Muscle of arm (tissue), 14 donors: Measurements from ENCODE around the gene ZNF268. TPM values are rescaled to one million over a fixed set of nuclear protein-coding genes. Genes with fewer than 3 reads are reported as not detected.

Experiments
- DNase-seq: peaks from one replicate; pipeline ENCODE4 v3.0.0-alpha.2; 2013
- long read RNA-seq, 11 donors: transcript quantifications; one replicate each; lab custom pipeline, GENCODE V29; 2026
- polyA plus RNA-seq, 12 donors: library from polyadenylated mRNA; unstranded; fragments of 120-200 nt; gene quantifications; one replicate each; pipeline ENCODE4 v1.2.1, GENCODE V29; 2013; ENCODE audit not compliant: insufficient read length in 12 of 12

The ZNF268 gene
- polyA plus RNA-seq: 10 to 100 TPM in 8 of 12 donors, 1 to 10 TPM in 3, not detected in 1; 8.2 to 23.8 (median 11.1) TPM
- long read RNA-seq, donor 1, full-length matches to known transcripts: 5 of 10 reads
- long read RNA-seq, donor 1, partial matches to known transcripts: 5 of 10 reads
- long read RNA-seq, donor 1, other reads (novel, unspliced or antisense): 0 of 10 reads
- long read RNA-seq, donor 2, full-length matches to known transcripts: 4 of 4 reads
- long read RNA-seq, donor 2, partial matches to known transcripts: 0 of 4 reads
- long read RNA-seq, donor 2, other reads (novel, unspliced or antisense): 0 of 4 reads
- long read RNA-seq, donor 3: 0 reads
- long read RNA-seq, donor 4: 0 reads
- long read RNA-seq, donor 5, full-length matches to known transcripts: 8 of 8 reads
- long read RNA-seq, donor 5, partial matches to known transcripts: 0 of 8 reads
- long read RNA-seq, donor 5, other reads (novel, unspliced or antisense): 0 of 8 reads
- long read RNA-seq, donor 6, partial matches to known transcripts: 0 of 2 reads
- long read RNA-seq, donor 6, other reads (novel, unspliced or antisense): 0 of 2 reads
- long read RNA-seq, donor 7: 0 reads
- long read RNA-seq, donor 8, full-length matches to known transcripts: 1 of 1 reads
- long read RNA-seq, donor 8, partial matches to known transcripts: 0 of 1 reads
- long read RNA-seq, donor 8, other reads (novel, unspliced or antisense): 0 of 1 reads
- long read RNA-seq, donor 9, full-length matches to known transcripts: 2 of 2 reads
- long read RNA-seq, donor 9, partial matches to known transcripts: 0 of 2 reads
- long read RNA-seq, donor 9, other reads (novel, unspliced or antisense): 0 of 2 reads
- long read RNA-seq, donor 10: 0 reads
- long read RNA-seq, donor 11: 0 reads

- DNase-seq: peak; percentile 94
Measured at GRCh38 chr12:133181238-133181959, at the start of gene ZNF268. Gene ZNF268, plus strand, starts transcription at chr12:133181495. Its CDS starts 503 bp downstream, at chr12:133181998.

GRCh38 chr12:133135747-133136146 lies 45.5 kb upstream of the ZNF268 start:
- DNase-seq: no peak

- no peak for DNase-seq
Measured at GRCh38 chr12:133145981-133146380, 35.3 kb upstream of the ZNF268 start.

GRCh38 chr12:133156125-133156690 lies 25.1 kb upstream of the ZNF268 start:
- DNase-seq: no peak

GRCh38 chr12:133165776-133166175 lies 15.5 kb upstream of the ZNF268 start:
- DNase-seq: no peak

GRCh38 chr12:133172491-133172890 lies 8.8 kb upstream of the ZNF268 start:
- DNase-seq: no peak

- DNase-seq: no peak
Measured at GRCh38 chr12:133174901-133175300, 6.4 kb upstream of the ZNF268 start.

GRCh38 chr12:133180669-133181068 lies 626 bp upstream of the ZNF268 start:
- DNase-seq: no peak

- DNase-seq: no peak
Measured at GRCh38 chr12:133190176-133190575, 8.9 kb downstream of the ZNF268 start.

DNA sequence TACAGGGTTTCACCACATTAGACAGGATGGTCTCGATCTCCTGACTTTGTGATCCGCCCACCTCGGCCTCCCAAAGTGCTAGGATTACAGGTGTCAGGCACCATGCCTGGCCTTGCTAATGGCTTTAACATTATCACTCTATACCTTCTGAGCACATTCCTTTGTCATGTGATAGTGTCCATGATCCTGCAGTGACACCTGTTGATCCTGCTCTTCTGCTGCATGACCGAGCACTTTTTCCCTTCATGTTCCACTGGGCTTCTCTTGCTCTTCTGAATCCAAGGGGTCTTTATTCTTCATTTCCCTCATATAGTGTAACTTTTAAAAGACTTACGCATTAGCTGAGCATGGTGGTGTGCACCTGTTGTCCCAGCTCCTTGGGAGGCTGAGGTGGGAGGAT lies 11.6 kb downstream of the ZNF268 start:
- DNase-seq: no peak

- no peak for DNase-seq
Measured at GRCh38 chr12:133201888-133202287, 20.6 kb downstream of the ZNF268 start.

DNA sequence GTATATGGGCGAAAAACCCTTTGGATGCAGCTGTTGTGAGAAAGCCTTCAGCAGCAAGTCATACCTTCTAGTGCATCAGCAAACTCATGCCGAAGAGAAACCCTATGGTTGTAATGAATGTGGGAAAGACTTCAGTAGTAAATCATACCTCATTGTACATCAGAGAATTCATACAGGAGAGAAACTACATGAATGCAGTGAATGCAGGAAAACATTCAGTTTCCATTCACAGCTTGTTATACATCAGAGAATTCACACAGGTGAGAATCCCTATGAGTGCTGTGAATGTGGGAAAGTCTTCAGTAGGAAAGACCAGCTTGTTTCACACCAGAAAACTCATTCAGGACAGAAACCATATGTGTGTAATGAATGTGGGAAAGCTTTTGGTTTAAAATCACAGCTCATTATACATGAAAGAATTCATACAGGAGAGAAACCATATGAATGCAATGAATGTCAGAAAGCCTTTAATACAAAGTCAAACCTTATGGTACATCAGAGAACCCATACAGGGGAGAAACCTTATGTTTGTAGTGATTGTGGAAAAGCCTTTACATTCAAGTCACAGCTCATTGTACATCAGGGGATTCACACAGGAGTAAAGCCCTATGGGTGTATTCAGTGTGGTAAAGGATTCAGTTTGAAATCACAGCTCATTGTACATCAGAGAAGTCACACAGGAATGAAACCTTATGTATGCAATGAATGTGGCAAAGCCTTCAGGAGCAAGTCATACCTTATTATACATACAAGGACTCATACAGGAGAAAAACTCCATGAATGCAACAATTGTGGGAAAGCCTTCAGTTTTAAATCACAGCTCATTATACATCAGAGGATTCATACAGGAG lies 21.4 kb downstream of the ZNF268 start:
- no peak for DNase-seq

- no peak for DNase-seq
Measured at GRCh38 chr12:133203344-133204263, 22.3 kb downstream of the ZNF268 start.

GRCh38 chr12:133204264-133204603 lies 22.9 kb downstream of the ZNF268 start:
- DNase-seq: no peak

GRCh38 chr12:133206390-133206789 lies 25.1 kb downstream of the ZNF268 start:
- DNase-seq: no peak

DNA sequence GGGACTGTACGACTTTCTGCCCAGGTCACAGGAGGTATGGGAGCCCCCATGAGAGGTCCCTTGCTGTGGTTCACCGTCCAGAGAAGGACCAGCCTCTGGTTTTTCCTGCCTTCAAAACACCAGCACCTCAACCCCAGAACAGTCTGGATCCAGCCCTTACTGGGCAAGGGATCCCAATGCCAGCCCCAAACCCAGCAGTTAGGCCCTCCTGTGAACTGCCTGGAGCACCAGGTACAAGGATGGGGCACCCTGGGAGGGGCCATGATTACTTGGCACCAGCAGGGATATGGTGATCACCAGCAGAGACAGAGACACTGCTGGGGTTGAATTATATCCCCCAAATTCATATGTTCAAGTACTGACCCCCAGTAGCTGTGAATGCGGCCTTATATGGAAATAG lies 34.4 kb downstream of the ZNF268 start:
- DNase-seq: no peak

GRCh38 chr12:133217219-133217618 lies 35.9 kb downstream of the ZNF268 start:
- DNase-seq: no peak

GRCh38 chr12:133220521-133220920 lies 39.2 kb downstream of the ZNF268 start:
- no peak for DNase-seq

GRCh38 chr12:133221241-133221640 lies 39.9 kb downstream of the ZNF268 start:
- DNase-seq: no peak

- no peak for DNase-seq
Measured at GRCh38 chr12:133222211-133222610, 40.9 kb downstream of the ZNF268 start.
